ENCODE measurements around the gene CLASP1. TPM values are rescaled to one million over a fixed set of nuclear protein-coding genes. Genes with fewer than 3 reads are reported as not detected.

The CLASP1 gene
- polyA plus RNA-seq, 1 donor (not counting 4 experiments of a cell fraction or from before 2014, with no cell fraction given) = 16.7 TPM

- Histone ChIP-seq H3K27ac (ENCODE audit: control insufficient read depth, insufficient read depth, low read length) (no peak overlapping the region), H2AFZ (ENCODE audit: control insufficient read depth, low read length) (no peak overlapping the region), H3K9me1 (ENCODE audit: control insufficient read depth, extremely low read depth, insufficient read depth, low read length) (no peaks in the 10 kb centered on the region), H4K20me1 (ENCODE audit: control insufficient read depth, extremely low read depth, insufficient read depth, low read length) (no peaks in the 10 kb centered on the region), H3K27me3 (ENCODE audit: control insufficient read depth, extremely low read depth, insufficient read depth, low read length) (no peaks in the 10 kb centered on the region), H3K4me2 (ENCODE audit: control insufficient read depth, extremely low read depth, insufficient read depth, low read depth, low read length) (no peak overlapping the region), H3K9me3 (ENCODE audit: control insufficient read depth, low read depth, low read length) (no peaks in the 10 kb centered on the region), H3K4me1 (ENCODE audit: control insufficient read depth, extremely low read depth, insufficient read depth, low read length) (peaks cover 14% of the 10 kb centered on the region), H3K4me3 (ENCODE audit: control insufficient read depth in 2 of 3, extremely low read depth in 1 of 3, insufficient read depth in 2 of 3, low read depth in 1 of 3, low read length in 3 of 3) (no peak overlapping the region), H3K9ac (ENCODE audit: control insufficient read depth, extremely low read depth, insufficient read depth, low read length) (no peak overlapping the region), H3K36me3 (ENCODE audit: control insufficient read depth in 2 of 2, extremely low read depth in 1 of 2, insufficient read depth in 2 of 2, low read length in 2 of 2) (peaks cover 0 to 25% of the 10 kb centered on the region in 2 experiments), H3K79me2 (ENCODE audit: control insufficient read depth, insufficient read depth, low read length) (peaks cover 30% of the 10 kb centered on the region)
- dilution Hi-C loops (cut with MboI; ENCODE audit: extremely low pct_ligation_motif_present, low sequenced_read_pairs) = no loop called here
- DNase-seq (ENCODE audit: low read depth, low spot score) (no peak), FAIRE-seq (no peak)
- TF ChIP-seq CTCF (optimal IDR thresholded peaks at IDR 0.05 in 1 of 3, IDR thresholded peaks at IDR 0.05 in 1 of 3, conservative IDR thresholded peaks at IDR 0.05 in 1 of 3; ENCODE audit: extremely low read depth in 1 of 3, insufficient read depth in 2 of 3, low read length in 3 of 3) (no peak), EZH2 (IDR thresholded peaks at IDR 0.05; ENCODE audit: low read length) (no peak)
Observed at GRCh38 chr2:121469356-121469755, 179.9 kb downstream of the CLASP1 start.

GRCh38 chr2:121468936-121469335, 180.3 kb downstream of the CLASP1 start:
- Histone ChIP-seq H2AFZ (ENCODE audit: control insufficient read depth, low read length) (no peak overlapping the region), H3K27me3 (ENCODE audit: control insufficient read depth, extremely low read depth, insufficient read depth, low read length) (no peaks in the 10 kb centered on the region), H3K79me2 (ENCODE audit: control insufficient read depth, insufficient read depth, low read length) (peaks cover 26% of the 10 kb centered on the region), H3K9ac (ENCODE audit: control insufficient read depth, extremely low read depth, insufficient read depth, low read length) (no peak overlapping the region), H3K9me3 (ENCODE audit: control insufficient read depth, low read depth, low read length) (no peaks in the 10 kb centered on the region), H3K4me2 (ENCODE audit: control insufficient read depth, extremely low read depth, insufficient read depth, low read depth, low read length) (no peak overlapping the region), H3K9me1 (ENCODE audit: control insufficient read depth, extremely low read depth, insufficient read depth, low read length) (no peaks in the 10 kb centered on the region), H4K20me1 (ENCODE audit: control insufficient read depth, extremely low read depth, insufficient read depth, low read length) (no peaks in the 10 kb centered on the region), H3K36me3 (ENCODE audit: control insufficient read depth in 2 of 2, extremely low read depth in 1 of 2, insufficient read depth in 2 of 2, low read length in 2 of 2) (peaks cover 0 to 25% of the 10 kb centered on the region in 2 experiments), H3K4me3 (ENCODE audit: control insufficient read depth in 2 of 3, extremely low read depth in 1 of 3, insufficient read depth in 2 of 3, low read depth in 1 of 3, low read length in 3 of 3) (no peak overlapping the region), H3K27ac (ENCODE audit: control insufficient read depth, insufficient read depth, low read length) (no peak overlapping the region), H3K4me1 (ENCODE audit: control insufficient read depth, extremely low read depth, insufficient read depth, low read length) (peaks cover 14% of the 10 kb centered on the region)
- DNase-seq (ENCODE audit: low read depth, low spot score) = no peak
- dilution Hi-C loops (cut with MboI; ENCODE audit: extremely low pct_ligation_motif_present, low sequenced_read_pairs) = no loop called here
- TF ChIP-seq CTCF (optimal IDR thresholded peaks at IDR 0.05 in 1 of 3, IDR thresholded peaks at IDR 0.05 in 1 of 3, conservative IDR thresholded peaks at IDR 0.05 in 1 of 3; ENCODE audit: extremely low read depth in 1 of 3, insufficient read depth in 2 of 3, low read length in 3 of 3) (no peak), EZH2 (IDR thresholded peaks at IDR 0.05; ENCODE audit: low read length) (no peak)
- FAIRE-seq = no peak

All from keratinocyte (primary cell).